Neural cell (in vitro differentiated cells): ENCODE results near the gene NCF2.

Source experiments
- EZH2 ChIP-seq: fragments of 200-600, 300-800 bp; shearing (Covaris generic), sonication (generic); IDR thresholded peaks from 2 replicates; pipeline ENCODE4 v1.6.1; 2014; ENCODE audit warnings: antibody characterized with exemption, low read length, borderline replicate concordance, mild to moderate bottlenecking; ENCODE audit not compliant: insufficient read depth, poor library complexity, severe bottlenecking
- MXI1 ChIP-seq: fragments of 450-650 bp; conservative IDR thresholded peaks from 2 replicates; pipeline ENCODE4 v1.6.1; 2014; ENCODE audit warnings: antibody characterized with exemption, mild to moderate bottlenecking; ENCODE audit not compliant: poor library complexity, severe bottlenecking
- POLR2AphosphoS5 ChIP-seq: IDR thresholded peaks from 2 replicates; pipeline ENCODE4 v1.6.1; 2012
- RAD21 ChIP-seq: fragments of 450-650 bp; conservative IDR thresholded peaks from 2 replicates; pipeline ENCODE4 v1.6.1; 2014; ENCODE audit warnings: antibody characterized with exemption, mild to moderate bottlenecking, moderate library complexity
- SMC3 ChIP-seq: fragments of 450-650 bp; conservative IDR thresholded peaks from 2 replicates; pipeline ENCODE4 v1.6.1; 2014; ENCODE audit warnings: antibody characterized with exemption, mild to moderate bottlenecking, moderate library complexity; ENCODE audit not compliant: poor library complexity
- TAF1 ChIP-seq: IDR thresholded peaks from 2 replicates; pipeline ENCODE4 v1.6.1; 2012; ENCODE audit warnings: low read depth
- TF ChIP-seq, protein P1 (sequence below): fragments of 450-650 bp; IDR thresholded peaks from 2 replicates; pipeline ENCODE4 v1.5.1; 2014; ENCODE audit warnings: antibody characterized with exemption, mild to moderate bottlenecking, moderate library complexity; ENCODE audit not compliant: poor library complexity, severe bottlenecking
- TF ChIP-seq, protein P2 (sequence below): IDR thresholded peaks from 2 replicates; pipeline ENCODE4 v1.6.1; 2012; ENCODE audit warnings: borderline replicate concordance

DNA sequence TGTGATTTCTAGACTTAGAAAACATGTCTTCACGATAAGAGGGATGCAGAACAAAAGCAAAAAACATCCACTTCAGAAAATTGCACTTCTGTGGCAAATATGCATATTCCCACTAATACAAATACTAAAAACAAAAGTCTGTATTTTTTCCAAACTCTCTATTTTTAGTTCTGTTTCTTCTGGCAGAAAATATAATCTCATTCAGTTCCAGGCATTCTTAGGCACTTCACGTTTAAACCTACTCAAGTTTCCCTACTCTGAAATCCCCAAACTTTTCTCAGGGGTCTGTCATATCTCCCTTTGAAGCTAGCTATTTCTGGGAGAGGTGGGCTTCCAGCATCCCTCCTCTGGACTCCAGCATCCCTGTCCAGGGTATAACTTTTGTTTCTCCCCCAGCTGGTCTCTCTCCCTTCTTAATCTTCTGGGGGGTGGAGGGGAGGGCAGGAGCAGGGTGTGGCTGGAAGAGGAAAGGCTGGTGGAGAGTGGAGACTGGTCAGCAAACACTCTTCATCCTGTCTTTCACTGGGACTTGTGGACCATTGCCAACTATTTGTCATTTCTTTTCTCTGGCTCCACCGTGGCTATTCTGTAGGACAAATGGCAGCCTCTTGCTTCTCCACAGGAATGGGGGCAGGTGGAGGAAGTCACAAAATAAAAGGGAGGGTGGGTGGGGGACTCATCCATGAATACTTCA lies 19.6 kb upstream of the NCF2 start:
- TF ChIP-seq RAD21 = no peak
- TF ChIP-seq, protein P1, sequence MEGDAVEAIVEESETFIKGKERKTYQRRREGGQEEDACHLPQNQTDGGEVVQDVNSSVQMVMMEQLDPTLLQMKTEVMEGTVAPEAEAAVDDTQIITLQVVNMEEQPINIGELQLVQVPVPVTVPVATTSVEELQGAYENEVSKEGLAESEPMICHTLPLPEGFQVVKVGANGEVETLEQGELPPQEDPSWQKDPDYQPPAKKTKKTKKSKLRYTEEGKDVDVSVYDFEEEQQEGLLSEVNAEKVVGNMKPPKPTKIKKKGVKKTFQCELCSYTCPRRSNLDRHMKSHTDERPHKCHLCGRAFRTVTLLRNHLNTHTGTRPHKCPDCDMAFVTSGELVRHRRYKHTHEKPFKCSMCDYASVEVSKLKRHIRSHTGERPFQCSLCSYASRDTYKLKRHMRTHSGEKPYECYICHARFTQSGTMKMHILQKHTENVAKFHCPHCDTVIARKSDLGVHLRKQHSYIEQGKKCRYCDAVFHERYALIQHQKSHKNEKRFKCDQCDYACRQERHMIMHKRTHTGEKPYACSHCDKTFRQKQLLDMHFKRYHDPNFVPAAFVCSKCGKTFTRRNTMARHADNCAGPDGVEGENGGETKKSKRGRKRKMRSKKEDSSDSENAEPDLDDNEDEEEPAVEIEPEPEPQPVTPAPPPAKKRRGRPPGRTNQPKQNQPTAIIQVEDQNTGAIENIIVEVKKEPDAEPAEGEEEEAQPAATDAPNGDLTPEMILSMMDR = no peak
- no peak for TF ChIP-seq EZH2
- no peak for TF ChIP-seq POLR2AphosphoS5
- TF ChIP-seq TAF1 = no peak
- TF ChIP-seq MXI1 = no peak
- TF ChIP-seq, protein P2, sequence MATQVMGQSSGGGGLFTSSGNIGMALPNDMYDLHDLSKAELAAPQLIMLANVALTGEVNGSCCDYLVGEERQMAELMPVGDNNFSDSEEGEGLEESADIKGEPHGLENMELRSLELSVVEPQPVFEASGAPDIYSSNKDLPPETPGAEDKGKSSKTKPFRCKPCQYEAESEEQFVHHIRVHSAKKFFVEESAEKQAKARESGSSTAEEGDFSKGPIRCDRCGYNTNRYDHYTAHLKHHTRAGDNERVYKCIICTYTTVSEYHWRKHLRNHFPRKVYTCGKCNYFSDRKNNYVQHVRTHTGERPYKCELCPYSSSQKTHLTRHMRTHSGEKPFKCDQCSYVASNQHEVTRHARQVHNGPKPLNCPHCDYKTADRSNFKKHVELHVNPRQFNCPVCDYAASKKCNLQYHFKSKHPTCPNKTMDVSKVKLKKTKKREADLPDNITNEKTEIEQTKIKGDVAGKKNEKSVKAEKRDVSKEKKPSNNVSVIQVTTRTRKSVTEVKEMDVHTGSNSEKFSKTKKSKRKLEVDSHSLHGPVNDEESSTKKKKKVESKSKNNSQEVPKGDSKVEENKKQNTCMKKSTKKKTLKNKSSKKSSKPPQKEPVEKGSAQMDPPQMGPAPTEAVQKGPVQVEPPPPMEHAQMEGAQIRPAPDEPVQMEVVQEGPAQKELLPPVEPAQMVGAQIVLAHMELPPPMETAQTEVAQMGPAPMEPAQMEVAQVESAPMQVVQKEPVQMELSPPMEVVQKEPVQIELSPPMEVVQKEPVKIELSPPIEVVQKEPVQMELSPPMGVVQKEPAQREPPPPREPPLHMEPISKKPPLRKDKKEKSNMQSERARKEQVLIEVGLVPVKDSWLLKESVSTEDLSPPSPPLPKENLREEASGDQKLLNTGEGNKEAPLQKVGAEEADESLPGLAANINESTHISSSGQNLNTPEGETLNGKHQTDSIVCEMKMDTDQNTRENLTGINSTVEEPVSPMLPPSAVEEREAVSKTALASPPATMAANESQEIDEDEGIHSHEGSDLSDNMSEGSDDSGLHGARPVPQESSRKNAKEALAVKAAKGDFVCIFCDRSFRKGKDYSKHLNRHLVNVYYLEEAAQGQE = no peak
- no peak for TF ChIP-seq SMC3
